ENCODE measurements around the gene COBL. TPM values are rescaled to one million over a fixed set of nuclear protein-coding genes. Genes with fewer than 3 reads are reported as not detected.

COBL gene
- total RNA-seq, 4 donors from 2014 or later: 17.2 to 59.7 (median 31.0) TPM

- no peak for ATAC-seq
- H3K27me3 ChIP-seq: no peaks in the 10 kb centered on the region
- no peaks in the 10 kb centered on the region for H3K4me1 ChIP-seq
- 83 to 100% methylated on average over 1 to 2 of the region's 2 CpGs for WGBS, 2 donors (ENCODE audit: low coverage in 1 of 2)
- no peaks in the 10 kb centered on the region for H3K36me3 ChIP-seq
- no peak overlapping the region for H3K4me3 ChIP-seq
- no peak for TF ChIP-seq POLR2A (IDR thresholded peaks at IDR 0.05)
- TF ChIP-seq EP300 (IDR thresholded peaks at IDR 0.05): no peak
- no peak for TF ChIP-seq POLR2AphosphoS5 (IDR thresholded peaks at IDR 0.05)
- no peak for TF ChIP-seq CTCF (IDR thresholded peaks at IDR 0.05)
- H3K27ac ChIP-seq: no peak overlapping the region
- no peaks in the 10 kb centered on the region for H3K9me3 ChIP-seq
These were observed 18.4 kb upstream of the COBL start for GRCh38 chr7:51335057-51335456.

DNA sequence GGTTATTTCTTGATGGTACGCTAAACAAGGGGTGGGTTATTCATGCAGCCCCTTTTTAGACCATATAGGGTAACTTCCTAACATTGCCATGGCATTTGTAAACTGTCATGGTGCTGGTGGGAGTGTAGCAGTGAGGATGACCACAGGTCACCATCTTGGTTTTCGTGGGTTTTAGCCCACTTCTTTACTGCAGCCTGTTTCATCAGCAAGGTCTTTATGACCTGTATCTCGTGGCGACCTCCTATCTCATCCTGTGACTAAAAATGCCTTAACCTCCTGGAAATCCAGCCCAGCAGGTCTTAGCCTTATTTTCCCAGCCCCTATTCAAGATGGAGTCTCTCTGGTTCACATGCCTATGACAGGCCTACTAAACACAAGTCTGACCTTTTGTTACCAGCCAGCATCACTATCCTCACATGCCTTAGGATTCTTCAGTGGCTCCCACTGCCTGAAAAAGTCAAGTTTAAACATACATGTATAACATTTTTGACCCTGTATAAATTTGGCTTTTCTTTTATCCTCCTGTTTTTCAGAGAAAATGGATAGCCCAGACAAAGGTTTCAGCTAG lies 13.2 kb upstream of the COBL start:
- no peak overlapping the region for H3K4me3 ChIP-seq
- 91 to 92% methylated on average over 3 of the region's 4 CpGs for WGBS, 2 donors (ENCODE audit: low coverage in 1 of 2)
- no peak overlapping the region for H3K27ac ChIP-seq
- H3K36me3 ChIP-seq: no peaks in the 10 kb centered on the region
- H3K27me3 ChIP-seq: no peaks in the 10 kb centered on the region
- no peak for TF ChIP-seq CTCF (IDR thresholded peaks at IDR 0.05)
- no peak for TF ChIP-seq POLR2AphosphoS5 (IDR thresholded peaks at IDR 0.05)
- TF ChIP-seq POLR2A (IDR thresholded peaks at IDR 0.05): no peak
- H3K4me1 ChIP-seq: no peaks in the 10 kb centered on the region
- ATAC-seq: no peak
- no peaks in the 10 kb centered on the region for H3K9me3 ChIP-seq

GRCh38 chr7:51328351-51328801 lies 11.8 kb upstream of the COBL start:
- WGBS, 2 donors (ENCODE audit: low coverage in 1 of 2): 67% methylated on average over 1 of the region's 1 CpG
- ATAC-seq: no peak
- TF ChIP-seq POLR2A (IDR thresholded peaks at IDR 0.05) (no peak), EP300 (IDR thresholded peaks at IDR 0.05) (no peak), POLR2AphosphoS5 (IDR thresholded peaks at IDR 0.05) (no peak), CTCF (IDR thresholded peaks at IDR 0.05) (no peak)
- H3K4me1 ChIP-seq: no peaks in the 10 kb centered on the region
- H3K27me3 ChIP-seq: no peaks in the 10 kb centered on the region
- no peak overlapping the region for H3K4me3 ChIP-seq
- H3K9me3 ChIP-seq: no peaks in the 10 kb centered on the region
- H3K27ac ChIP-seq: no peak overlapping the region
- no peaks in the 10 kb centered on the region for H3K36me3 ChIP-seq

DNA sequence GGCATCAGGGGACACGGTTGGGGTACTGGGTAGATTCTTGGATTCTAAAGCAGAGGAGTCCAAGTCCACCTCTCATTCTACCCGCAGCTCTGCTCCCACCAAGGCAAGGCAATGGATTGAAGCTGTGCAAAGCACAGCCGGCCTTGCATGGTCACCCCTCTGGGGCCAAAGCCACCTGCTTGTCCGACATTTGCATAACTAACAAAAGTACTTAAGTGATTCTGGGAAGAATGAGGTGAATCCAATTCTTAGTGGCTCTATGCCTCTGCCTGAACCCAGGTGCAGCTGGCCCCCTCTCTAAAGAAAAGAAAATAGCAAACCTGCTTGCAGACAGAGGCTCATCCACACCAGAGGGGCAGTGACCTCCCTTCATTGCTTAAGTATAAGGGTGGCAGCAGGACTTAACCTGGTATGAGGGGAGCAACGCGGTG lies 10.7 kb upstream of the COBL start:
- Histone ChIP-seq H3K27me3 (no peaks in the 10 kb centered on the region), H3K27ac (no peak overlapping the region), H3K9me3 (no peaks in the 10 kb centered on the region), H3K36me3 (no peaks in the 10 kb centered on the region), H3K4me1 (no peaks in the 10 kb centered on the region), H3K4me3 (no peak overlapping the region)
- ATAC-seq: no peak
- no peak for TF ChIP-seq CTCF (IDR thresholded peaks at IDR 0.05)
- no peak for TF ChIP-seq POLR2A (IDR thresholded peaks at IDR 0.05)
- TF ChIP-seq EP300 (IDR thresholded peaks at IDR 0.05): no peak
- TF ChIP-seq POLR2AphosphoS5 (IDR thresholded peaks at IDR 0.05): no peak
- 67 to 68% methylated on average over 2 to 5 of the region's 6 CpGs for WGBS, 2 donors (ENCODE audit: low coverage in 1 of 2)

DNA sequence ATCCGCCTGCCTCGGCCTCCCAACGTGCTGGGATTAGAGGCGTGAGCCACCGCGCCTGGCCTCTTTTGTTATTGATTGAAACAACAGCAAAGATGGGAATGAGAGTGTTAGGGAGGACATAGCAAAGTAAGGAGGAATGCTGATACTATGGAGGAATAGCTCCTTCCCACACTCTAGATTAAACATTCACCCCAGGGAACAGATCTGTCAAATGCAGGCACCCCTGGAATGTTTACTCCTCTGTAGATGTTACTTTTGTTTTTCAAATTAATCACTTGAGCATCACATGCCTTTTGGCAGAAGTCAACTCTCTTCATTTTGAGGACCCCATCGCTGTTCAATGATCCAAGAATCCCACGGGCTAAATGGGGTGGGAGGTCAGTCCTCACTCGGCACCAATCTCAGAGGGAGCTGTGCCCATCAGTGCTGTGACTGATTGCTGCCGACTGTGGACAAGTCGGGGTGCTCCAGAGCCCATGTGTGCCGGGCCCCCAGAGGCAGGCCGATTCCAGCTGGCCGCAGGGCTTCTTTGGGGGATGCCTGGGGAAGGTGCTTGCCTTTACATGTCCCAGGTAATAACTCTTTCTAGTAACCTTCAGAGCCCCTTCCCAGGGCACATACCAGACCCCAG lies 10.2 kb upstream of the COBL start:
- no peaks in the 10 kb centered on the region for H3K9me3 ChIP-seq
- H3K4me3 ChIP-seq: no peak overlapping the region
- no peak for ATAC-seq
- no peaks in the 10 kb centered on the region for H3K4me1 ChIP-seq
- TF ChIP-seq EP300 (IDR thresholded peaks at IDR 0.05) (no peak), POLR2A (IDR thresholded peaks at IDR 0.05) (no peak), CTCF (IDR thresholded peaks at IDR 0.05) (no peak), POLR2AphosphoS5 (IDR thresholded peaks at IDR 0.05) (no peak)
- no peak overlapping the region for H3K27ac ChIP-seq
- H3K27me3 ChIP-seq: no peaks in the 10 kb centered on the region
- 56% methylated on average over 6 of the region's 14 CpGs; no CpG with 5 or more reads in 1 of the 2 donors for WGBS, 2 donors (ENCODE audit: low coverage in 1 of 2)
- no peaks in the 10 kb centered on the region for H3K36me3 ChIP-seq
